NCI-H128 (cell line): Measurements from ENCODE around the gene EPAS1.

Source experiments
- DNase-seq: peaks from one replicate; lab custom pipeline; 2025; ENCODE audit not compliant: unreplicated experiment; lab: John Stamatoyannopoulos, UW

EPAS1 gene

GRCh38 chr2:46273225-46273863, 23.9 kb upstream of the EPAS1 start:
- DNase-seq = no peak

- DNase-seq = no peak
These were observed 23.3 kb upstream of the EPAS1 start for GRCh38 chr2:46273919-46274318.

GRCh38 chr2:46274586-46274985, 22.6 kb upstream of the EPAS1 start:
- DNase-seq = no peak

- no peak for DNase-seq
These were observed 21.2 kb upstream of the EPAS1 start for GRCh38 chr2:46275995-46276394.

- DNase-seq = no peak
These were observed 20.6 kb upstream of the EPAS1 start for GRCh38 chr2:46276642-46277041.

GRCh38 chr2:46277431-46278190, 19.6 kb upstream of the EPAS1 start:
- DNase-seq = no peak

- no peak for DNase-seq
These were observed 18.3 kb upstream of the EPAS1 start for GRCh38 chr2:46278952-46279351.

DNA sequence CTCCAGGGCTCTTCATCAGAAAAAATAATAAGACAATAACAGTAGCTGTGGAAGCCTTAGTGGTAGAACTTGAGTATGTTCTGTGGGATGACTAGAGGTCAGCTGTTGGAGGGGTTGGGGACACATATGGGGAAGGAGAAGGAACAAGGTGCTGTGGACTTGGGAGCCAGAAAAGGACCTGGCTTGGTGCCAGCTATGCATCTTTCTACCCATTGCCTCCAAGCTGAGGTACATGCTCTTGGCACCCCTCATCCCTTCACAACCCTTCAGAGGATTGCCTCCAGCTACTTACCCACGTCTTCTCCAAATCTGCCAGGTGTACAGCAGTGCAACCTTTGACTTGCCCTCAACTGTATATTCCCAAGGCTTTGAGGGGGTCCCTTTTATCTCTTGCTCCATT, 15.3 kb upstream of the EPAS1 start:
- DNase-seq = no peak

GRCh38 chr2:46283693-46284092, 13.5 kb upstream of the EPAS1 start:
- DNase-seq = no peak

- DNase-seq = no peak
These were observed 12.9 kb upstream of the EPAS1 start for GRCh38 chr2:46284260-46284659.

GRCh38 chr2:46284796-46285195, 12.4 kb upstream of the EPAS1 start:
- DNase-seq = no peak

DNA sequence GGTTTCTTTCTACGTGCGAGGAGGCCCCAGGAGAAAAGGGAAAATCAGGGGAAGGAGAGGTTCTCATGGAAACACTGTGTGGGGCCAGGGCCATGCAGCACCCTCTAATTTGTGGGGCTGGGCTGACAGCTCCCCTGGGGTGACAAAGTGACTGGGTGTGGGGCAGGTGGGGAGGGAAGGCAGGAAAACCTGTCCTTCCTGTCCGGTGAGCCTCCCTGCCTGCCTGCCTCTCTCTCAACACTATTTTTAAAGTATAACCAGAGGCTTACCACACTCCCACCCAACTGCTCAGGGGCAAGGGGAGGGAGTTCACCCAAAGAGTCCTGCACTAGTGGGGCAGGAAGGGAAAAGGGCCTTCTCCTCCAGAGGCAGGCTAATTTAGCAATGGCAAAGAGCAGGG, 10.5 kb upstream of the EPAS1 start:
- no peak for DNase-seq

- no peak for DNase-seq
These were observed 7.1 kb upstream of the EPAS1 start for GRCh38 chr2:46290078-46290477.

- no peak for DNase-seq
These were observed 3.7 kb upstream of the EPAS1 start for GRCh38 chr2:46293466-46293865.

GRCh38 chr2:46294176-46294836, 2.9 kb upstream of the EPAS1 start:
- no peak for DNase-seq

DNA sequence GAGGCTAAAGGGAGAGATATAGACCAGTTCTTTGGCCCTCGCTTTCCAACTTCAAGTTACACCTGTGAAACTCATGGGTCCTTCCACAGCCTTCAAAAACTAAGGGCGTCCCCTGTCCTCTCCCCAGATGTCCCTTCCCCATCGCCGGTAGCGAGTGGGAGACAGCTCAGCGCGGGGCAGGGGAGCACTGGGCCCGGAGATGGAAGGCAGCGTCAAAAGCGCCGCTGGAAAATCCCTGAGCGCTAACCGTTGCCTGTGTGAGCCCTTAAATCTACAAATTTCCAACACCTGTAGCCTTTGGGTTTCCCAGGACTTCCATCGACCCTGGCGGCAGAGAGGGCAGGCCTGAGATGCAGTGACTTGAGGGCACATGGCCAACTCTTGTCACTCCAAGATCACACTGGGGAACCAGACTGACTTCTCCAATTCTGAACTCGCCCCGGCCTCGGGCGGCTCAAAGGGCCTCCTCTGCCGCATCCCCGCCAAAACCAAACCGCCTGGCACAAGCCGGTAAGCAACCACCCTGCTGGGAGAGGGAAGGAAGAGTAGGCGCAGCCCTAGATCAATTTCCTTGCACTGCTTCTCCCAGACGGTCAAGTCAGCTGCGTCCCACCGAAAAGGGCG, 879 bp upstream of the EPAS1 start:
- no peak for DNase-seq

DNA sequence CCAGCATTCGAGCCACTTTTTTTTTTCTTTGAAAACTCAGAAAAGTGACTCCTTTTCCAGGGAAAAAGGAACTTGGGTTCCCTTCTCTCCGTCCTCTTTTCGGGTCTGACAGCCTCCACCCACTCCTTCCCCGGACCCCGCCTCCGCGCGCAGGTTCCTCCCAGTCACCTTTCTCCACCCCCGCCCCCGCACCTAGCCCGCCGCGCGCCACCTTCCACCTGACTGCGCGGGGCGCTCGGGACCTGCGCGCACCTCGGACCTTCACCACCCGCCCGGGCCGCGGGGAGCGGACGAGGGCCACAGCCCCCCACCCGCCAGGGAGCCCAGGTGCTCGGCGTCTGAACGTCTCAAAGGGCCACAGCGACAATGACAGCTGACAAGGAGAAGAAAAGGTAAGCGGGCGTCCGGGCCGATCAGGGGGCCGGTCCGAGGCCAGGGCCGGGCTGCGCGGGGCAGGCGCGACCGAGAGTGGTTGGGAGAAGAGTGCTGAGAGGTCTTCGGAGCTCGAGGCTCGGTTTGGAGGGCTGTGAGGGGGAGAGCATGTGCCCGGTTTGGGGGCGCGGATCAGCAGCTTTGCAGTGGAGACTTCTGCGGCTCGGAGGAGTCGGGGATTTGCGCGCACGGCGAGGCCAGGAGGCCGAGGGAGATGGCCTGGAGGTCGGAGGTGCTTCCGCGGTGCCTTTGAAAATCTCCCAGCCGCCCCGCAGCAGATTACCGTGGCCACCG, 502 bp downstream of the EPAS1 start:
- DNase-seq = no peak

GRCh38 chr2:46298272-46298521, 990 bp downstream of the EPAS1 start:
- no peak for DNase-seq

GRCh38 chr2:46298522-46299353, 1.5 kb downstream of the EPAS1 start:
- no peak for DNase-seq

- DNase-seq = no peak
These were observed 2.4 kb downstream of the EPAS1 start for GRCh38 chr2:46299365-46300263.
